Transverse colon (tissue), 4 donors: ENCODE data around the gene POLQ.

Experiments used
- EP300 ChIP-seq: sonication (generic); formaldehyde crosslinking; IDR thresholded peaks from one replicate; pipeline ENCODE4 v1.6.1; 2017; ENCODE audit warnings: antibody characterized with exemption, low read depth
- POLR2A ChIP-seq: fragments of 450-650 bp; IDR thresholded peaks from one replicate; pipeline ENCODE4 v1.6.1; 2016; ENCODE audit warnings: antibody characterized with exemption, mild to moderate bottlenecking, moderate library complexity
- POLR2AphosphoS5 ChIP-seq, 3 donors: sonication (generic); formaldehyde crosslinking; IDR thresholded peaks; one replicate each; pipeline ENCODE4 v1.6.1; 2016; ENCODE audit warnings: antibody characterized with exemption in 3 of 3
- TF ChIP-seq, protein P1 (sequence below), 5 experiments: fragments of 200-600 bp in 3 of 5; fragments of 450-650 bp in 2 of 5; sonication (generic) in 3 of 5; IDR thresholded peaks; 1 replicate in 2 of 5; 2 replicates in 3 of 5; pipeline ENCODE4 v1.5.1; 2016 to 2017; ENCODE audit warnings: antibody characterized with exemption in 5 of 5, inconsistent platforms in 3 of 5, mild to moderate bottlenecking in 2 of 5, moderate library complexity in 1 of 5

- TF ChIP-seq POLR2AphosphoS5 (IDR thresholded peaks at IDR 0.05) (no peak), POLR2A (no peak), EP300 (no peak)
- TF ChIP-seq, protein P1, sequence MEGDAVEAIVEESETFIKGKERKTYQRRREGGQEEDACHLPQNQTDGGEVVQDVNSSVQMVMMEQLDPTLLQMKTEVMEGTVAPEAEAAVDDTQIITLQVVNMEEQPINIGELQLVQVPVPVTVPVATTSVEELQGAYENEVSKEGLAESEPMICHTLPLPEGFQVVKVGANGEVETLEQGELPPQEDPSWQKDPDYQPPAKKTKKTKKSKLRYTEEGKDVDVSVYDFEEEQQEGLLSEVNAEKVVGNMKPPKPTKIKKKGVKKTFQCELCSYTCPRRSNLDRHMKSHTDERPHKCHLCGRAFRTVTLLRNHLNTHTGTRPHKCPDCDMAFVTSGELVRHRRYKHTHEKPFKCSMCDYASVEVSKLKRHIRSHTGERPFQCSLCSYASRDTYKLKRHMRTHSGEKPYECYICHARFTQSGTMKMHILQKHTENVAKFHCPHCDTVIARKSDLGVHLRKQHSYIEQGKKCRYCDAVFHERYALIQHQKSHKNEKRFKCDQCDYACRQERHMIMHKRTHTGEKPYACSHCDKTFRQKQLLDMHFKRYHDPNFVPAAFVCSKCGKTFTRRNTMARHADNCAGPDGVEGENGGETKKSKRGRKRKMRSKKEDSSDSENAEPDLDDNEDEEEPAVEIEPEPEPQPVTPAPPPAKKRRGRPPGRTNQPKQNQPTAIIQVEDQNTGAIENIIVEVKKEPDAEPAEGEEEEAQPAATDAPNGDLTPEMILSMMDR (IDR thresholded peaks at IDR 0.05), result no peak
Measured at GRCh38 chr3:121424549-121424948, 121.2 kb downstream of the POLQ start.
